HUES64 (cell line): ENCODE measurements around the gene LRP11.
A peak's percentile ranks its signal among the peaks of the same experiment; 100 is the strongest.

Source experiments
- H3K27ac ChIP-seq: 2 replicates; pipeline ENCODE4 v1.7.0; 2013; ENCODE audit warnings: low read depth, low read length, inconsistent platforms
- H3K27me3 ChIP-seq: 2 replicates; pipeline ENCODE4 v1.6.1; 2013; ENCODE audit warnings: mild to moderate bottlenecking, low read length; ENCODE audit not compliant: insufficient read depth
- H3K36me3 ChIP-seq: 2 replicates; pipeline ENCODE4 v1.6.1; 2013; ENCODE audit warnings: mild to moderate bottlenecking, low read length; ENCODE audit not compliant: insufficient read depth
- H3K4me1 ChIP-seq: 2 replicates; pipeline ENCODE4 v1.6.1; 2013; ENCODE audit warnings: mild to moderate bottlenecking, low read length, moderate library complexity; ENCODE audit not compliant: insufficient read depth
- H3K4me3 ChIP-seq: 2 replicates; pipeline ENCODE4 v1.5.1; 2013; ENCODE audit warnings: mild to moderate bottlenecking, low read length, moderate library complexity
- H3K9ac ChIP-seq: 2 replicates; pipeline ENCODE4 v1.6.1; 2013; ENCODE audit warnings: mild to moderate bottlenecking, low read depth, low read length
- H3K9me3 ChIP-seq: 2 replicates; pipeline ENCODE4 v1.6.1; 2013; ENCODE audit warnings: low read depth, low read length; ENCODE audit not compliant: insufficient read depth
- WGBS: fragments of 150-250, 120-280 bp; methylation state at CpG from one replicate; pipeline ENCODE4 v1.1.7; 2013; ENCODE audit warnings: missing lambda C conversion rate; 5-methylcytosine and 5-hydroxymethylcytosine counted together

The LRP11 gene

GRCh38 chr6:149884617-149885016 lies 20.5 kb upstream of the LRP11 start:
- Histone ChIP-seq H3K4me3 (no peak overlapping the region), H3K36me3 (no peaks in the 10 kb centered on the region), H3K9ac (no peak overlapping the region), H3K4me1 (no peaks in the 10 kb centered on the region), H3K27ac (no peak overlapping the region), H3K27me3 (peaks cover 9% of the 10 kb centered on the region), H3K9me3 (no peaks in the 10 kb centered on the region)
- 87% methylated on average over 7 of the region's 7 CpGs for WGBS

- H3K4me3 ChIP-seq = no peak overlapping the region
- no peak overlapping the region for H3K27ac ChIP-seq
- no peak overlapping the region for H3K9ac ChIP-seq
- no peaks in the 10 kb centered on the region for H3K4me1 ChIP-seq
- H3K36me3 ChIP-seq = no peaks in the 10 kb centered on the region
- 44% methylated on average over 11 of the region's 11 CpGs for WGBS
- peaks cover 9% of the 10 kb centered on the region for H3K27me3 ChIP-seq
- H3K9me3 ChIP-seq = no peaks in the 10 kb centered on the region
Observed at GRCh38 chr6:149884215-149884614, 20.1 kb upstream of the LRP11 start.

DNA sequence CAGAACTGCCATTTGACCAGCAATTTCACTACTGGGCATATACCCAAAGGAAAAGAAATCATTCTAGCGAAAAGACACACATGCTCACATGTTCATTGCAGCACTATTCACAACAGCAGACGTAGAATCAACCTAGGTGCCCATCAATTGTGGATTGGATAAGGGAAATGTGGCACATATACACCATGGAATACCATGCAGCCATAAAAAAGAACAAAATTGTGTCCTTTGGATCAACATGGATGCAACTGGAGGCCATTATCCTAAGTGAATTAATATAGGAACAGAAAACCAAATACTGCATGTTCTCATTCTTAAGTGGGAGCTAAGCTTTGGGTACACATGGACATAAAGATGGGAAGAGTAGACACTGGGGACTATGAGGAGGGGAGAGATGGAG lies 17.7 kb upstream of the LRP11 start:
- Histone ChIP-seq H3K4me1 (no peaks in the 10 kb centered on the region), H3K9me3 (no peaks in the 10 kb centered on the region), H3K27ac (no peak overlapping the region), H3K9ac (no peak overlapping the region), H3K36me3 (no peaks in the 10 kb centered on the region), H3K4me3 (no peak overlapping the region), H3K27me3 (peaks cover 12% of the 10 kb centered on the region)
- 73% methylated on average over 2 of the region's 2 CpGs for WGBS

DNA sequence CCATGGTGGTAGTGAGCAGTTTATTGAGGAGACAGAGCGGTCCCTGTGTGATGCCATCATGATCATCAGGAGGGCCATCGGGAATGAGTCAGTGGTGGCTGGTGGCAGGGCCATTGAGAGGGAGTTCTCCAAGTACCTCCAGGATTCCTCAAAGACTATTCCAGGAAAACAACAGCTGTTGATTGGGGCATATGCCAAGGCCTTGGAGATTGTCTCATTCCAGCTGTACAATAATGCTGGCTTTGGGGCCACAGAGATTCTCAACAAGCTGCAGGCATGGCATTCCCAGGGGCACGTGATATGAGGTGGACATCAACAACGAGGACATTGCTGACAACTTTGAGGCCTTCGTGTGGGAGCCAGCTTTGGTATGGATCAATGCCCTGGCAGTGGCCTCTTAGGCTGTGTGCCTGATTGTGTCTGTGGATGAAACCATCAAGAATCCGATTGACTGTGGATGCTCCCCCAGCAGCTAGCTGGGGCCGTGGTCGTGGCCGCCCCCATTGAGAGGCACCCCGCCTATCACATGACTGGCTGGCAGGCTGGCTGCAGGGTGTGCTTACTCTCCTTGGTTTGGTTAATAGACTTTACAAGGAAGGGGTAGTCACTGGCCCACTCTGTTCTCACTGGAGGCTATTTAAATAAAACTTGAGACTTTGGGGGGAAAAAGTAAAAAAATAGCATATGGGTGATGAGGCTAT lies 17.1 kb upstream of the LRP11 start:
- Histone ChIP-seq H3K27ac (no peak overlapping the region), H3K9ac (no peak overlapping the region), H3K4me1 (no peaks in the 10 kb centered on the region), H3K9me3 (no peaks in the 10 kb centered on the region), H3K36me3 (no peaks in the 10 kb centered on the region), H3K4me3 (no peak overlapping the region), H3K27me3 (peaks cover 12% of the 10 kb centered on the region)
- WGBS = 85% methylated on average over 10 of the region's 10 CpGs

DNA sequence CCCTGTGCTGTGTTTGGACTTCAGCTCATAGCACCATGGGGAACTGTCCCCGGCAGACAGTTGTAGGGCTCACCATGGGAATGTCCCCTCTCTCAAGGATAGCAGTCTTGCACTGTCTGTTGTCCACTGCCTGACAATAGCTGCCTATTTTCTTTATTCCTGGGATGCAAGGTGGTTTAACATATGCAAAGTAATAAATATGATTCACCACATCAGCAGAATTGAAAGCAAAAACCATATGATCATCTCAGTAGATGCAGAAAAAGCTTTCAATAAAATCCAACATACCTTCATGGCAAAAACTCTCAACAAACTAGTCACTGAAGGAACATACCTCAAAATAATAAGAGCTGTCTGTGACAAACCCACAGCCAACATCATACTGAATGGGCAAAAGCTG lies 13.5 kb upstream of the LRP11 start:
- 83% methylated on average over 1 of the region's 1 CpG for WGBS
- peaks cover 7% of the 10 kb centered on the region for H3K27me3 ChIP-seq

DNA sequence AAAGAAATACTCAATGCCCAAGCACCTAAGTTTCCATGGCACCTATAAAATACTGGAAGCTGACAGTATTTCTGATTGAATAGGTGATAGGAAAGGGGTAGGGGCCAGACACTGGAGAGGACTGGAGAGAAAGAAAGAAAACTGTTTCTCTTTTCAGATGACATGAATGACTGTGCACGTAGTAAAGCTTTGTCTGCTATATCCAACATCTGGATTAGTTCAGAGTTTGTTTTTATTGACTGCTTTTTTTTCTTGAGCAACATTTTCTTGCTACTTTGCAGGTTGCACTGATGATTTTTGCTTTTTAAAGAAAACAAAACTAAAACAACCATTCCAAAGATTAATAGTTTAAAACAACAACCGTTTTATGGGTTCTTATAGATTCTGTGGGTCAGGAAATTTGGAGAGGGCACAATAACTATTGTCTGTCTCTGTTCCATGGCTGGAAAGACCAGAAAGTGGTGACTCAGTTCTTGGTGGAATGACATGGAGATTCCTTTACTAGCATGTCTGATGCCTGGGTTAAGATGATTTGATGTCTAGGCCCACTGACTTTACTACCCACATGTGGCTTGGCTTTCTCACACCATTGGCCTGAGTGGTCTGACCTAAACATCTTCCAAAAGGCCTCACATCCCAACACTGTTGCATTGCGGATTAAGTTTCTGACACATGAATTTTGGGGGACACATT lies 12.2 kb upstream of the LRP11 start:
- WGBS = 93% methylated on average over 3 of the region's 3 CpGs
- Histone ChIP-seq H3K4me1 (no peaks in the 10 kb centered on the region), H3K27me3 (peaks cover 7% of the 10 kb centered on the region), H3K36me3 (no peaks in the 10 kb centered on the region), H3K4me3 (no peak overlapping the region), H3K9ac (no peak overlapping the region), H3K9me3 (peaks cover 6% of the 10 kb centered on the region; the same call in 1 of the 2 replicates), H3K27ac (no peak overlapping the region)

More for the DNA sequence above, 13.5 kb upstream of the LRP11 start:
- H3K4me3 ChIP-seq = no peak overlapping the region
- H3K9me3 ChIP-seq = no peaks in the 10 kb centered on the region
- H3K27ac ChIP-seq = no peak overlapping the region
- H3K9ac ChIP-seq = no peak overlapping the region
- no peaks in the 10 kb centered on the region for H3K4me1 ChIP-seq
- no peaks in the 10 kb centered on the region for H3K36me3 ChIP-seq

DNA sequence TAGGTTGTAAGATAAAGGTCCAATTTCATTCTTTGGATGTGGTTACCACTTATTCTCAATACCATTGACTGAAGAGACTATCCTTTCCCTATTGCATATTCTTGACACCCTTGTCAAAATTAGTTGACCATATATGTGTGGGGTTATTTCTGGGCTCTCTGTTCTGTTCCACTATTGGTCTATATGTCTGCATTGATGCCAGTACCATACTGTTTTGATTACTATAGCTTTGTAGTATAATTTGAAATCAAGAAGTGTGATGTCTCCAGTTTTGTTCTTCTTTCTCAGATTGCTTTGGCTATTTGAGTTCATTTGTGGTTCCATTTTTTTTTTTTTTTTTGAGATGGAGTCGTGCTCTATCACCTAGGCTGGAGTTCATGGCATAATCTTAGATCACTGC lies 8.1 kb upstream of the LRP11 start:
- H3K36me3 ChIP-seq = no peaks in the 10 kb centered on the region
- WGBS = 86% methylated on average over 1 of the region's 1 CpG

DNA sequence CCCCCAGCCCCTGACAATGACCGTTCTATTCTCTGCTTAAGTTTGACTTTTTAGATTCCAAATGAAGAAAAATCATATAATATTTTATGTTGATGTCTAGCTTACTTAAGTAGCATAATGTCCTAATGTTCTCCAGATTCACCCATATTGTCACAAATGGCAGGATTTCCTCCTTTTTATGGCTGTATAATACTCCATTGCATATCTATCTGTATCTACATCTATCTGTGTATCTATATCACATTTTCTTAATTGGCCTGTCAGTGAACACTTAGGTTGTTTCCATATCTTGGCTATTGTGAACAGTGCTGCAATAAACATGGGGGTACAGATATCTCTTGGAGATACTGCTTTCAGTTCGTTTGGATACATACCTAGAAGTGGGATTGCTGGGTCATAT lies 7.0 kb upstream of the LRP11 start:
- no peaks in the 10 kb centered on the region; the same call in 1 of the 2 replicates for H3K27me3 ChIP-seq
- no peak overlapping the region for H3K4me3 ChIP-seq
- no peaks in the 10 kb centered on the region for H3K36me3 ChIP-seq
- H3K27ac ChIP-seq = no peak overlapping the region
- H3K4me1 ChIP-seq = peaks cover 7% of the 10 kb centered on the region; the same call in 1 of the 2 replicates
- H3K9me3 ChIP-seq = peaks cover 6% of the 10 kb centered on the region; the same call in 1 of the 2 replicates
- WGBS = 81% methylated on average over 2 of the region's 2 CpGs
- no peak overlapping the region for H3K9ac ChIP-seq

More for the DNA sequence above, 8.1 kb upstream of the LRP11 start:
- H3K9ac ChIP-seq = no peak overlapping the region
- H3K9me3 ChIP-seq = peaks cover 6% of the 10 kb centered on the region; the same call in 1 of the 2 replicates
- H3K27me3 ChIP-seq = no peaks in the 10 kb centered on the region; the same call in 1 of the 2 replicates
- no peak overlapping the region for H3K27ac ChIP-seq
- no peak overlapping the region for H3K4me3 ChIP-seq
- peaks cover 7% of the 10 kb centered on the region; the same call in 1 of the 2 replicates for H3K4me1 ChIP-seq

- Histone ChIP-seq H3K4me1 (peaks cover 7% of the 10 kb centered on the region; the same call in 1 of the 2 replicates), H3K4me3 (no peak overlapping the region), H3K9ac (no peak overlapping the region), H3K27ac (no peak overlapping the region), H3K9me3 (peaks cover 6% of the 10 kb centered on the region; the same call in 1 of the 2 replicates), H3K27me3 (no peaks in the 10 kb centered on the region; the same call in 1 of the 2 replicates), H3K36me3 (no peaks in the 10 kb centered on the region)
- WGBS = 95% methylated on average over 10 of the region's 10 CpGs
Observed at GRCh38 chr6:149869275-149869892, 5.2 kb upstream of the LRP11 start.

GRCh38 chr6:149867876-149868640 lies 3.9 kb upstream of the LRP11 start:
- no peak overlapping the region for H3K27ac ChIP-seq
- H3K9ac ChIP-seq = 0 out of 2 replicates have a peak overlapping the region, but pooled peaks have one; percentile 35
- H3K4me3 ChIP-seq = no peak overlapping the region
- peaks cover 2% of the 10 kb centered on the region for H3K27me3 ChIP-seq
- 55% methylated on average over 4 of the region's 4 CpGs for WGBS
- no peaks in the 10 kb centered on the region for H3K36me3 ChIP-seq
- peaks cover 6% of the 10 kb centered on the region; the same call in 1 of the 2 replicates for H3K9me3 ChIP-seq
- peaks cover 7% of the 10 kb centered on the region; the same call in 1 of the 2 replicates for H3K4me1 ChIP-seq
